A549 (cell line): ENCODE data around the gene ABL1.

Source experiments
- CTCF ChIP-seq: fragments of >200 bp; sonication (Bioruptor Twin); formaldehyde crosslinking; IDR thresholded peaks from 3 replicates; pipeline ENCODE4 v1.5.1; 2016
- MYC ChIP-seq: IDR thresholded peaks from 2 replicates; pipeline ENCODE4 v1.6.1; 2012; ENCODE audit warnings: mild to moderate bottlenecking, inconsistent platforms, low read length, improper control_type of control experiment, borderline replicate concordance
- POLR2A ChIP-seq: IDR thresholded peaks from 2 replicates; pipeline ENCODE4 v1.6.1; 2012; ENCODE audit warnings: mild to moderate bottlenecking, low read length
- REST ChIP-seq: fragments of 200-600 bp; sonication (generic); IDR thresholded peaks from 2 replicates; pipeline ENCODE4 v1.6.1; 2016; ENCODE audit warnings: antibody characterized with exemption, mild to moderate bottlenecking, moderate library complexity
- RFX5 ChIP-seq: fragments of 450-650 bp; IDR thresholded peaks from 2 replicates; pipeline ENCODE4 v1.7.1; 2014; ENCODE audit warnings: antibody characterized with exemption, mild to moderate bottlenecking, moderate library complexity
- TF ChIP-seq, protein P1 (sequence below): fragments of >200 bp; sonication (Bioruptor Twin); formaldehyde crosslinking; IDR thresholded peaks from 3 replicates; pipeline ENCODE4 v1.6.1; 2016

DNA sequence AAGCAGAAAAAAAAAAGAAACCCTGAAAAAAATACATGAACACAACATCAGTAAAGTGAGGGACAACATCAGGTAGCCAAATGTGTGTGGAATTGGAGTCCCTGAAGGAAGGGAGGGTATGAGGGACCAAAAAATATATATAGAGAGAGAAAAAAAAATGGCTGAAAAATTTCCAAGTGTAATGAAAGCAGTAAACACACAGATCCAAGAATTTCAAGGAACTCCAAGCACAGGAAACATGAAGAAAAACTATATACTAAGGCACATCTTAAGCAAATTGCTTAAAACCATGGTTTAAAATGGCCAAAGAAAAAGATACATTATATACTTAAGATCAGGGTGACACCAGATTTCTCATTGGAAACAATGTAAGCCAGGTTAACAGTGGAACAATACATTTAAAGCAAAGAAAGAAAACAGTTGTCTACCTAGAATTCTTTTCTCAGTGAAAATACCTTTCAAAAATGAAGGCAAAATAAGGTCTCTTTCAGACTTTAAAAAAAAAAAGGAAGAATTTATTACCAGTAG, 24.4 kb upstream of the ABL1 start:
- TF ChIP-seq REST, result no peak
- TF ChIP-seq, protein P1, sequence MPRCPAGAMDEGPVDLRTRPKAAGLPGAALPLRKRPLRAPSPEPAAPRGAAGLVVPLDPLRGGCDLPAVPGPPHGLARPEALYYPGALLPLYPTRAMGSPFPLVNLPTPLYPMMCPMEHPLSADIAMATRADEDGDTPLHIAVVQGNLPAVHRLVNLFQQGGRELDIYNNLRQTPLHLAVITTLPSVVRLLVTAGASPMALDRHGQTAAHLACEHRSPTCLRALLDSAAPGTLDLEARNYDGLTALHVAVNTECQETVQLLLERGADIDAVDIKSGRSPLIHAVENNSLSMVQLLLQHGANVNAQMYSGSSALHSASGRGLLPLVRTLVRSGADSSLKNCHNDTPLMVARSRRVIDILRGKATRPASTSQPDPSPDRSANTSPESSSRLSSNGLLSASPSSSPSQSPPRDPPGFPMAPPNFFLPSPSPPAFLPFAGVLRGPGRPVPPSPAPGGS, result no peak
- no peak for TF ChIP-seq MYC
- TF ChIP-seq POLR2A, result no peak
- no peak for TF ChIP-seq RFX5
- no peak for TF ChIP-seq CTCF
